ENCODE measurements around the gene CNNM1. TPM values are rescaled to one million over a fixed set of nuclear protein-coding genes. Genes with fewer than 3 reads are reported as not detected.

CNNM1 gene
- total RNA-seq, 2 donors from 2014 or later = 0.15 to 0.16 TPM

GRCh38 chr10:99368646-99369045, 39.5 kb downstream of the CNNM1 start:
- no peak for ATAC-seq
- no peaks in the 10 kb centered on the region for H3K9me3 ChIP-seq (ENCODE audit: control insufficient read depth, low read length, poor library complexity, severe bottlenecking)
- DNase-seq = no peak
- Mint-ChIP-seq H3K4me3 (no peak overlapping the region), H3K36me3 (ENCODE audit: low read depth) (no peaks in the 10 kb centered on the region), H3K27me3 (peaks cover 80% of the 10 kb centered on the region), H3K4me1 (peaks cover 4% of the 10 kb centered on the region), H3K27ac (no peak overlapping the region)

GRCh38 chr10:99369126-99369525, 40.0 kb downstream of the CNNM1 start:
- H3K27me3 Mint-ChIP-seq = peaks cover 85% of the 10 kb centered on the region
- no peak overlapping the region for H3K27ac Mint-ChIP-seq
- H3K36me3 Mint-ChIP-seq (ENCODE audit: low read depth) = no peaks in the 10 kb centered on the region
- H3K9me3 ChIP-seq (ENCODE audit: control insufficient read depth, low read length, poor library complexity, severe bottlenecking) = no peaks in the 10 kb centered on the region
- ATAC-seq (no peak), DNase-seq (no peak)
- no peak overlapping the region for H3K4me3 Mint-ChIP-seq
- H3K4me1 Mint-ChIP-seq = peaks cover 4% of the 10 kb centered on the region

- Mint-ChIP-seq H3K4me1 (peaks cover 4% of the 10 kb centered on the region), H3K27me3 (peaks cover 89% of the 10 kb centered on the region), H3K4me3 (no peak overlapping the region), H3K27ac (no peak overlapping the region), H3K36me3 (ENCODE audit: low read depth) (no peaks in the 10 kb centered on the region)
- no peaks in the 10 kb centered on the region for H3K9me3 ChIP-seq (ENCODE audit: control insufficient read depth, low read length, poor library complexity, severe bottlenecking)
- DNase-seq = no peak
- ATAC-seq = no peak
Observed at GRCh38 chr10:99369551-99369950, 40.4 kb downstream of the CNNM1 start.

GRCh38 chr10:99370993-99371392, 41.8 kb downstream of the CNNM1 start:
- no peaks in the 10 kb centered on the region for H3K9me3 ChIP-seq (ENCODE audit: control insufficient read depth, low read length, poor library complexity, severe bottlenecking)
- peaks cover 86% of the 10 kb centered on the region for H3K27me3 Mint-ChIP-seq
- no peak overlapping the region for H3K4me3 Mint-ChIP-seq
- H3K36me3 Mint-ChIP-seq (ENCODE audit: low read depth) = no peaks in the 10 kb centered on the region
- H3K4me1 Mint-ChIP-seq = peaks cover 4% of the 10 kb centered on the region
- DNase-seq (no peak), ATAC-seq (no peak)
- H3K27ac Mint-ChIP-seq = no peak overlapping the region

- Mint-ChIP-seq H3K27ac (no peak overlapping the region), H3K27me3 (peaks cover 69% of the 10 kb centered on the region), H3K4me3 (no peak overlapping the region), H3K4me1 (peaks cover 4% of the 10 kb centered on the region), H3K36me3 (ENCODE audit: low read depth) (no peaks in the 10 kb centered on the region)
- no peaks in the 10 kb centered on the region for H3K9me3 ChIP-seq (ENCODE audit: control insufficient read depth, low read length, poor library complexity, severe bottlenecking)
- no peak for DNase-seq
- no peak for ATAC-seq
Observed at GRCh38 chr10:99372546-99373271, 43.6 kb downstream of the CNNM1 start.

- Mint-ChIP-seq H3K27me3 (peaks cover 68% of the 10 kb centered on the region), H3K27ac (no peak overlapping the region)
Observed at GRCh38 chr10:99374526-99374925, 45.4 kb downstream of the CNNM1 start.

GRCh38 chr10:99374972-99375371, 45.8 kb downstream of the CNNM1 start:
- no peak for ATAC-seq
- H3K27ac Mint-ChIP-seq = no peak overlapping the region
- no peaks in the 10 kb centered on the region for H3K36me3 Mint-ChIP-seq (ENCODE audit: low read depth)
- DNase-seq = no peak
- H3K4me1 Mint-ChIP-seq = peaks cover 2% of the 10 kb centered on the region
- peaks cover 65% of the 10 kb centered on the region for H3K27me3 Mint-ChIP-seq
- H3K4me3 Mint-ChIP-seq = no peak overlapping the region
- no peaks in the 10 kb centered on the region for H3K9me3 ChIP-seq (ENCODE audit: control insufficient read depth, low read length, poor library complexity, severe bottlenecking)

More at GRCh38 chr10:99374526-99374925, 45.4 kb downstream of the CNNM1 start:
- H3K9me3 ChIP-seq (ENCODE audit: control insufficient read depth, low read length, poor library complexity, severe bottlenecking) = no peaks in the 10 kb centered on the region
- DNase-seq (no peak), ATAC-seq (no peak)
- peaks cover 4% of the 10 kb centered on the region for H3K4me1 Mint-ChIP-seq
- no peaks in the 10 kb centered on the region for H3K36me3 Mint-ChIP-seq (ENCODE audit: low read depth)
- no peak overlapping the region for H3K4me3 Mint-ChIP-seq

- no peak for DNase-seq
- H3K4me1 Mint-ChIP-seq = peaks cover 2% of the 10 kb centered on the region
- H3K27ac Mint-ChIP-seq = no peak overlapping the region
- H3K27me3 Mint-ChIP-seq = peaks cover 67% of the 10 kb centered on the region
- H3K4me3 Mint-ChIP-seq = no peak overlapping the region
- ATAC-seq = no peak
- no peaks in the 10 kb centered on the region for H3K36me3 Mint-ChIP-seq (ENCODE audit: low read depth)
- H3K9me3 ChIP-seq (ENCODE audit: control insufficient read depth, low read length, poor library complexity, severe bottlenecking) = no peaks in the 10 kb centered on the region
Observed at GRCh38 chr10:99375426-99375825, 46.3 kb downstream of the CNNM1 start.

GRCh38 chr10:99382176-99382575, 53.0 kb downstream of the CNNM1 start:
- Mint-ChIP-seq H3K27me3 (peaks cover 32% of the 10 kb centered on the region), H3K36me3 (ENCODE audit: low read depth) (peaks cover 2% of the 10 kb centered on the region), H3K4me1 (no peaks in the 10 kb centered on the region), H3K4me3 (no peak overlapping the region), H3K27ac (no peak overlapping the region)
- ATAC-seq (no peak), DNase-seq (no peak)
- no peaks in the 10 kb centered on the region for H3K9me3 ChIP-seq (ENCODE audit: control insufficient read depth, low read length, poor library complexity, severe bottlenecking)

- Mint-ChIP-seq H3K4me3 (no peak overlapping the region), H3K36me3 (ENCODE audit: low read depth) (peaks cover 2% of the 10 kb centered on the region)
Observed at GRCh38 chr10:99387071-99387470, 57.9 kb downstream of the CNNM1 start.

GRCh38 chr10:99387541-99387940, 58.4 kb downstream of the CNNM1 start:
- H3K4me1 Mint-ChIP-seq = peaks cover 2% of the 10 kb centered on the region
- no peak overlapping the region for H3K27ac Mint-ChIP-seq
- DNase-seq (no peak), ATAC-seq (no peak)
- H3K4me3 Mint-ChIP-seq = no peak overlapping the region
- no peaks in the 10 kb centered on the region for H3K9me3 ChIP-seq (ENCODE audit: control insufficient read depth, low read length, poor library complexity, severe bottlenecking)
- H3K36me3 Mint-ChIP-seq (ENCODE audit: low read depth) = peaks cover 2% of the 10 kb centered on the region
- H3K27me3 Mint-ChIP-seq = peaks cover 20% of the 10 kb centered on the region

More at GRCh38 chr10:99387071-99387470, 57.9 kb downstream of the CNNM1 start:
- peaks cover 2% of the 10 kb centered on the region for H3K4me1 Mint-ChIP-seq
- H3K27me3 Mint-ChIP-seq = peaks cover 21% of the 10 kb centered on the region
- no peak for ATAC-seq
- no peaks in the 10 kb centered on the region for H3K9me3 ChIP-seq (ENCODE audit: control insufficient read depth, low read length, poor library complexity, severe bottlenecking)
- no peak for DNase-seq
- no peak overlapping the region for H3K27ac Mint-ChIP-seq

- H3K36me3 Mint-ChIP-seq (ENCODE audit: low read depth) = peaks cover 2% of the 10 kb centered on the region
- H3K4me3 Mint-ChIP-seq = no peak overlapping the region
- ATAC-seq = no peak
- H3K27ac Mint-ChIP-seq = no peak overlapping the region
- peaks cover 20% of the 10 kb centered on the region for H3K27me3 Mint-ChIP-seq
- peaks cover 2% of the 10 kb centered on the region for H3K4me1 Mint-ChIP-seq
- no peak for DNase-seq
- H3K9me3 ChIP-seq (ENCODE audit: control insufficient read depth, low read length, poor library complexity, severe bottlenecking) = no peaks in the 10 kb centered on the region
Observed at GRCh38 chr10:99389729-99390480, 60.7 kb downstream of the CNNM1 start.

GRCh38 chr10:99391346-99391745, 62.2 kb downstream of the CNNM1 start:
- no peak overlapping the region for H3K27ac Mint-ChIP-seq
- H3K9me3 ChIP-seq (ENCODE audit: control insufficient read depth, low read length, poor library complexity, severe bottlenecking) = no peaks in the 10 kb centered on the region
- ATAC-seq = no peak
- no peak overlapping the region for H3K4me3 Mint-ChIP-seq
- peaks cover 6% of the 10 kb centered on the region for H3K4me1 Mint-ChIP-seq
- no peaks in the 10 kb centered on the region for H3K36me3 Mint-ChIP-seq (ENCODE audit: low read depth)
- H3K27me3 Mint-ChIP-seq = peaks cover 14% of the 10 kb centered on the region
- no peak for DNase-seq
